Keratinocyte (primary cell): ENCODE data around the gene HDAC10. TPM values are rescaled to one million over a fixed set of nuclear protein-coding genes. Genes with fewer than 3 reads are reported as not detected.

Experiments used
- DNase-seq: peaks from one replicate; pipeline ENCODE4 v3.0.0-alpha.2; 2011; ENCODE audit warnings: low read depth, missing footprints, low spot score
- FAIRE-seq: peaks from 2 replicates; lab custom pipeline; 2011; peaks lifted over from hg19 to GRCh38; lab: Jason Lieb, UNC
- H2AFZ ChIP-seq: 2 replicates; pipeline ENCODE4 v1.6.0; 2012; ENCODE audit warnings: low read length, control low read depth, inconsistent platforms; ENCODE audit not compliant: control insufficient read depth
- H3K27ac ChIP-seq: 2 replicates; pipeline ENCODE4 v1.5.1; 2011; ENCODE audit warnings: low read length; ENCODE audit not compliant: control insufficient read depth, insufficient read depth
- H3K27me3 ChIP-seq: 3 replicates; pipeline ENCODE4 v1.6.0; 2011; ENCODE audit warnings: low read length; ENCODE audit not compliant: control insufficient read depth, insufficient read depth; ENCODE audit errors: extremely low read depth
- H3K36me3 ChIP-seq, 2 experiments: 2 replicates in 1 of 2; 3 replicates in 1 of 2; pipeline ENCODE4 v1.5.1; 2011; ENCODE audit warnings: low read length in 2 of 2, mild to moderate bottlenecking in 1 of 2; ENCODE audit not compliant: control insufficient read depth in 2 of 2, insufficient read depth in 2 of 2; ENCODE audit errors: extremely low read depth in 1 of 2
- H3K4me1 ChIP-seq: 3 replicates; pipeline ENCODE4 v1.5.1; 2011; ENCODE audit warnings: low read length; ENCODE audit not compliant: control insufficient read depth, insufficient read depth; ENCODE audit errors: extremely low read depth
- H3K4me2 ChIP-seq: 3 replicates; pipeline ENCODE4 v1.6.0; 2011; ENCODE audit warnings: low read depth, low read length; ENCODE audit not compliant: control insufficient read depth, insufficient read depth; ENCODE audit errors: extremely low read depth
- H3K4me3 ChIP-seq, 3 experiments: fragments of 200-600 bp in 1 of 3; sonication (generic) in 1 of 3; 2 replicates in 2 of 3; 3 replicates in 1 of 3; pipeline ENCODE4 v1.5.1; 2011 to 2016; ENCODE audit warnings: low read length in 3 of 3, mild to moderate bottlenecking in 3 of 3, control low read depth in 2 of 3, inconsistent platforms in 1 of 3, low read depth in 1 of 3, mixed read lengths in 1 of 3, mixed run types in 1 of 3, moderate library complexity in 1 of 3; ENCODE audit not compliant: control insufficient read depth in 2 of 3, insufficient read depth in 2 of 3; ENCODE audit errors: extremely low read depth in 1 of 3
- H3K79me2 ChIP-seq: 2 replicates; pipeline ENCODE4 v1.6.0; 2012; ENCODE audit warnings: low read length; ENCODE audit not compliant: control insufficient read depth, insufficient read depth
- H3K9ac ChIP-seq: 3 replicates; pipeline ENCODE4 v1.6.0; 2011; ENCODE audit warnings: low read length; ENCODE audit not compliant: control insufficient read depth, insufficient read depth; ENCODE audit errors: extremely low read depth
- H3K9me1 ChIP-seq: 3 replicates; pipeline ENCODE4 v1.6.0; 2011; ENCODE audit warnings: low read length; ENCODE audit not compliant: control insufficient read depth, insufficient read depth; ENCODE audit errors: extremely low read depth
- H3K9me3 ChIP-seq: 2 replicates; pipeline ENCODE4 v1.5.1; 2012; ENCODE audit warnings: low read depth, low read length; ENCODE audit not compliant: control insufficient read depth
- H4K20me1 ChIP-seq: 3 replicates; pipeline ENCODE4 v1.6.0; 2011; ENCODE audit warnings: low read length; ENCODE audit not compliant: control insufficient read depth, insufficient read depth; ENCODE audit errors: extremely low read depth
- EZH2 ChIP-seq: IDR thresholded peaks from one replicate; pipeline ENCODE4 v1.6.1; 2012; ENCODE audit warnings: inconsistent platforms, mild to moderate bottlenecking, low read length, moderate library complexity
- dilution Hi-C: fragments of 300-500 bp; cut with MboI; formaldehyde crosslinking; loops from one replicate; pipeline ENCODE4 v1.7.0; 2020; ENCODE audit warnings: low sequenced_read_pairs; ENCODE audit not compliant: extremely low pct_ligation_motif_present
- polyA plus RNA-seq, 5 experiments: library from polyadenylated mRNA; depleted of rRNA in 3 of 5; stranded (reverse) in 3 of 5; stranded (forward) in 1 of 5; unstranded in 1 of 5; fragments of >200 nt; gene quantifications; 1 replicate in 1 of 5; 2 replicates in 3 of 5; 3 replicates in 1 of 5; pipeline versions ENCODE4 v1.2.1 to v1.2.3, GENCODE V29; 2011 to 2012; ENCODE audit warnings: missing spikeins in 2 of 5, low read depth in 1 of 5, low replicate concordance in 1 of 5
- TF ChIP-seq, protein P1 (sequence below), 3 experiments: IDR thresholded peaks in 1 of 3; conservative IDR thresholded peaks in 1 of 3; optimal IDR thresholded peaks in 1 of 3; 2 replicates in 2 of 3; 3 replicates in 1 of 3; pipeline versions ENCODE3 to v1.5.1; 2011; ENCODE audit warnings: low read length in 3 of 3, mild to moderate bottlenecking in 3 of 3, moderate library complexity in 2 of 3, control low read depth in 1 of 3, inconsistent platforms in 1 of 3; ENCODE audit not compliant: insufficient read depth in 2 of 3; ENCODE audit errors: extremely low read depth in 1 of 3

The HDAC10 gene
- polyA plus RNA-seq, 1 donor (not counting 4 experiments of a cell fraction or from before 2014, with no cell fraction given): 4.7 TPM

DNA sequence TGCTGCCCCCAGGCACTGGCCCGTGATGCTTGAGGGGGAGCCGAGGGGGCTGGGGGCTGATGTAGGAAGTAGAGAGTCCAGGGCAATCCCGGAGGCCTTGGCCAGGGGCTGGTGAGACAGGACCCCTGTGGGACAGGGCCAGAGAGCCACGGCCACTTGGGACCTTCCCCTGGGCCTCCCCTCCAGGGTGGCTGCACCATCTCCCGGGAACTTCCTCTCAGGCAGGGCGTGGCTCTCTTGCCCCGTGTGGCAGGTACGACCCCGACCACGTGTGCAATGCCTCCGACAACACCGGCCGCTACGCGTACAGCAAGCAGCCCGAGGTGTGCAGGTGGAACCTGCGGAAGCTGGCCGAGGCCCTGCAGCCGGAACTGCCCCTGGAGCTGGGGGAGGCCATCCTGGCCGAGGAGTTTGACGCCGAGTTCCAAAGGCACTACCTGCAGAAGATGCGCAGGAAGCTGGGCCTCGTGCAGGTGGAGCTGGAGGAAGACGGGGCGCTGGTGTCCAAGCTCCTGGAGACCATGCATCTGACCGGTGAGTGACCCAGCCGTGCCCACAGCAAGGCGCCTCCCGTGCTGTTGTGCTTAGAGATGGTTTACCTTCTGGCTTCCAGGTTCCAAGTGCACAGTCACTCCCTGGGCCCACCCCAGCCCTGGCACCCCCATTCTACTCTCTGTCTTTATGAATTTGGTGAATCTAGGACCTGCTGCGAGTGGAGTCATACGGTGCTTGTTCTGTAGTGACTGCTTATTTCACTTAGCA lies 40.5 kb downstream of the HDAC10 start:
- TF ChIP-seq, protein P1, sequence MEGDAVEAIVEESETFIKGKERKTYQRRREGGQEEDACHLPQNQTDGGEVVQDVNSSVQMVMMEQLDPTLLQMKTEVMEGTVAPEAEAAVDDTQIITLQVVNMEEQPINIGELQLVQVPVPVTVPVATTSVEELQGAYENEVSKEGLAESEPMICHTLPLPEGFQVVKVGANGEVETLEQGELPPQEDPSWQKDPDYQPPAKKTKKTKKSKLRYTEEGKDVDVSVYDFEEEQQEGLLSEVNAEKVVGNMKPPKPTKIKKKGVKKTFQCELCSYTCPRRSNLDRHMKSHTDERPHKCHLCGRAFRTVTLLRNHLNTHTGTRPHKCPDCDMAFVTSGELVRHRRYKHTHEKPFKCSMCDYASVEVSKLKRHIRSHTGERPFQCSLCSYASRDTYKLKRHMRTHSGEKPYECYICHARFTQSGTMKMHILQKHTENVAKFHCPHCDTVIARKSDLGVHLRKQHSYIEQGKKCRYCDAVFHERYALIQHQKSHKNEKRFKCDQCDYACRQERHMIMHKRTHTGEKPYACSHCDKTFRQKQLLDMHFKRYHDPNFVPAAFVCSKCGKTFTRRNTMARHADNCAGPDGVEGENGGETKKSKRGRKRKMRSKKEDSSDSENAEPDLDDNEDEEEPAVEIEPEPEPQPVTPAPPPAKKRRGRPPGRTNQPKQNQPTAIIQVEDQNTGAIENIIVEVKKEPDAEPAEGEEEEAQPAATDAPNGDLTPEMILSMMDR (optimal IDR thresholded peaks at IDR 0.05 in 1 of 3, IDR thresholded peaks at IDR 0.05 in 1 of 3, conservative IDR thresholded peaks at IDR 0.05 in 1 of 3; ENCODE audit: extremely low read depth in 1 of 3, insufficient read depth in 2 of 3, low read length in 3 of 3): no peak
- TF ChIP-seq EZH2: no peak
- H3K9me1 ChIP-seq: peaks cover 2% of the 10 kb centered on the region
- H3K36me3 ChIP-seq: peaks cover 26 to 36% of the 10 kb centered on the region in 2 experiments
- dilution Hi-C loops: no loop called here
- no peak overlapping the region for H3K4me3 ChIP-seq
- H3K27me3 ChIP-seq: no peaks in the 10 kb centered on the region
- H3K27ac ChIP-seq: no peak overlapping the region
- no peak for FAIRE-seq
- H3K9ac ChIP-seq: no peak overlapping the region
- peaks cover 6% of the 10 kb centered on the region for H3K4me1 ChIP-seq
- no peaks in the 10 kb centered on the region for H3K9me3 ChIP-seq
- peaks cover 10% of the 10 kb centered on the region for H4K20me1 ChIP-seq
- H2AFZ ChIP-seq: no peak overlapping the region
- no peak overlapping the region for H3K4me2 ChIP-seq
- DNase-seq: no peak
- peaks cover 32% of the 10 kb centered on the region for H3K79me2 ChIP-seq

DNA sequence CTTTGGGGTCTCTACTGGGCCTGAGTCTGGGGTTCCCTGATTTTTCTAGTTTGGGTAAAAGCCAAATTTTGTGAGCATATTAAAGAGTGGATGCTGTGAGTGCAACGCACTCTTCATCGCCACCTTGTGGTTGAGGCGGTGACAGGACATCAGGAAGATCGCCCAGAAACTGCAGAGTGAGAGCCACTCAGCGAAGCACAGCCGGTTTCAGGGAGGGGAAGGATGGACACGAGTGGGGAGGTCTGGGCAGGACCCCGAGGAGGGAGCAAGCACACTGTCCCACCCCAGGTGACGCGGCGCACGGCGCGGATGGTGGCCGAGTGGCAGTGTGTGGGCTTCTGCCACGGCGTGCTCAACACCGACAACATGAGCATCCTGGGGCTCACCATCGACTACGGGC lies 41.2 kb downstream of the HDAC10 start:
- H3K9ac ChIP-seq: no peak overlapping the region
- H3K36me3 ChIP-seq: peaks cover 25 to 36% of the 10 kb centered on the region in 2 experiments
- no peaks in the 10 kb centered on the region for H3K9me3 ChIP-seq
- no peak overlapping the region for H3K4me2 ChIP-seq
- no peak overlapping the region for H3K4me3 ChIP-seq
- H3K27ac ChIP-seq: no peak overlapping the region
- H2AFZ ChIP-seq: no peak overlapping the region
- no peaks in the 10 kb centered on the region for H3K27me3 ChIP-seq
- peaks cover 29% of the 10 kb centered on the region for H3K79me2 ChIP-seq
- H4K20me1 ChIP-seq: peaks cover 10% of the 10 kb centered on the region
- no peak for TF ChIP-seq EZH2
- TF ChIP-seq, protein P1 (optimal IDR thresholded peaks at IDR 0.05 in 1 of 3, IDR thresholded peaks at IDR 0.05 in 1 of 3, conservative IDR thresholded peaks at IDR 0.05 in 1 of 3; ENCODE audit: extremely low read depth in 1 of 3, insufficient read depth in 2 of 3, low read length in 3 of 3): peak; percentile 84 to 89 (median 86)
- no peak for DNase-seq
- dilution Hi-C loops: no loop called here
- peaks cover 2% of the 10 kb centered on the region for H3K9me1 ChIP-seq
- peaks cover 6% of the 10 kb centered on the region for H3K4me1 ChIP-seq
- FAIRE-seq: peak; percentile 75
